Prostate gland (tissue), 2 donors: ENCODE measurements around the gene MMP14.

Experiments used
- POLR2AphosphoS5 ChIP-seq: sonication (generic); formaldehyde crosslinking; IDR thresholded peaks from one replicate; pipeline ENCODE4 v1.6.1; 2017; ENCODE audit warnings: antibody characterized with exemption
- TF ChIP-seq, protein P1 (sequence below), 4 experiments: fragments of 200-600 bp in 2 of 4; fragments of 450-650 bp in 2 of 4; sonication (generic) in 2 of 4; IDR thresholded peaks; 1 replicate in 3 of 4; 2 replicates in 1 of 4; pipeline ENCODE4 v1.5.1; 2016 to 2019; ENCODE audit warnings: antibody characterized with exemption in 4 of 4, mild to moderate bottlenecking in 2 of 4, moderate library complexity in 2 of 4

DNA sequence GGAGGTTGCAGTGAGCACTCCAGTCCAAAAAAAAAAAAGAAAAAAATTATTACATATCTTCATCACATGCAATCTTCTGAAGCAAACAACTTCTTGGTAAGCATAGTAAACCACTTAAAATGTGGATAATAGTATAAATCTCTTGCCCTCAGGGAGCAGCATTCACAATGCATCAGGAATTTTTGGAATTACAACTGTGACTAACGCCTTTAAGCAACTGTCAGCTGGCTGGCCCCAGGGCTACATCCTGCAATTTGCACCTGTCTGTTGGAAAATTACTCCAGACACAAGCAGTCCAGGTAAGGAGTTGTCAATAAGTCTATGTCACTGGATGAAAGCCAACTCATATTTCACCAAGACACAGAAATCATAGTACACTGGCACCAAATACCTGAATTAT lies 15.7 kb upstream of the MMP14 start:
- TF ChIP-seq, protein P1, sequence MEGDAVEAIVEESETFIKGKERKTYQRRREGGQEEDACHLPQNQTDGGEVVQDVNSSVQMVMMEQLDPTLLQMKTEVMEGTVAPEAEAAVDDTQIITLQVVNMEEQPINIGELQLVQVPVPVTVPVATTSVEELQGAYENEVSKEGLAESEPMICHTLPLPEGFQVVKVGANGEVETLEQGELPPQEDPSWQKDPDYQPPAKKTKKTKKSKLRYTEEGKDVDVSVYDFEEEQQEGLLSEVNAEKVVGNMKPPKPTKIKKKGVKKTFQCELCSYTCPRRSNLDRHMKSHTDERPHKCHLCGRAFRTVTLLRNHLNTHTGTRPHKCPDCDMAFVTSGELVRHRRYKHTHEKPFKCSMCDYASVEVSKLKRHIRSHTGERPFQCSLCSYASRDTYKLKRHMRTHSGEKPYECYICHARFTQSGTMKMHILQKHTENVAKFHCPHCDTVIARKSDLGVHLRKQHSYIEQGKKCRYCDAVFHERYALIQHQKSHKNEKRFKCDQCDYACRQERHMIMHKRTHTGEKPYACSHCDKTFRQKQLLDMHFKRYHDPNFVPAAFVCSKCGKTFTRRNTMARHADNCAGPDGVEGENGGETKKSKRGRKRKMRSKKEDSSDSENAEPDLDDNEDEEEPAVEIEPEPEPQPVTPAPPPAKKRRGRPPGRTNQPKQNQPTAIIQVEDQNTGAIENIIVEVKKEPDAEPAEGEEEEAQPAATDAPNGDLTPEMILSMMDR (IDR thresholded peaks at IDR 0.05), result no peak
- no peak for TF ChIP-seq POLR2AphosphoS5
